ENCODE measurements around the gene GOLGA6L10.

DNA sequence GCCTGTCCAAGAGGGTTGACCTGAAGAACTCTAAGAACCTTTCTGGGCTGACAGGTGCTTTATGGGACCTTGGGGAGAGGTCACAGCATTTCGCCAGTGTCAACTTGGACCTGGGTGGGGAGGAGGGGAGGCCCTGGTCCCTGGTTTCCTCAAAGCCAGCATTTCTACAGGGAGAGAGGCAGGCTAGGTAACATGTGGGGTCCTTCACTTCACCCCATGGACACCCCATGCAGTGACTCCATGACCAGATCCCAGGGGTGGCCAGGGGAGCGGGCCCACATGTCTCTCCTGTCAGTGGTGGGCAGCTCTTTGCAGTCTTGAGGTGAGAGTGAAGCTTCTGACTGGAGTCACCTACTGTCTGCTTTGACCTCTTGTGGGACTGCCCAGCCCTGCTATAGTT, 35.8 kb downstream of the GOLGA6L10 start:
- TF ChIP-seq, protein P1, sequence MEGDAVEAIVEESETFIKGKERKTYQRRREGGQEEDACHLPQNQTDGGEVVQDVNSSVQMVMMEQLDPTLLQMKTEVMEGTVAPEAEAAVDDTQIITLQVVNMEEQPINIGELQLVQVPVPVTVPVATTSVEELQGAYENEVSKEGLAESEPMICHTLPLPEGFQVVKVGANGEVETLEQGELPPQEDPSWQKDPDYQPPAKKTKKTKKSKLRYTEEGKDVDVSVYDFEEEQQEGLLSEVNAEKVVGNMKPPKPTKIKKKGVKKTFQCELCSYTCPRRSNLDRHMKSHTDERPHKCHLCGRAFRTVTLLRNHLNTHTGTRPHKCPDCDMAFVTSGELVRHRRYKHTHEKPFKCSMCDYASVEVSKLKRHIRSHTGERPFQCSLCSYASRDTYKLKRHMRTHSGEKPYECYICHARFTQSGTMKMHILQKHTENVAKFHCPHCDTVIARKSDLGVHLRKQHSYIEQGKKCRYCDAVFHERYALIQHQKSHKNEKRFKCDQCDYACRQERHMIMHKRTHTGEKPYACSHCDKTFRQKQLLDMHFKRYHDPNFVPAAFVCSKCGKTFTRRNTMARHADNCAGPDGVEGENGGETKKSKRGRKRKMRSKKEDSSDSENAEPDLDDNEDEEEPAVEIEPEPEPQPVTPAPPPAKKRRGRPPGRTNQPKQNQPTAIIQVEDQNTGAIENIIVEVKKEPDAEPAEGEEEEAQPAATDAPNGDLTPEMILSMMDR (conservative IDR thresholded peaks at IDR 0.05; ENCODE audit: low read depth, low read length): no peak
- TF ChIP-seq EZH2 (IDR thresholded peaks at IDR 0.05; ENCODE audit: borderline replicate concordance, low read depth, low read length, poor library complexity, severe bottlenecking): no peak

Measured in A673 (cell line).